HepG2 (cell line): Measurements from ENCODE around the gene SERTAD1. TPM values are rescaled to one million over a fixed set of nuclear protein-coding genes. Genes with fewer than 3 reads are reported as not detected.

Experiments used
- ATAC-seq: fragments of 200-7000 bp; cut with Tn5 transposase; 3 replicates; pipeline ENCODE4 v1.9.1; 2020; ENCODE audit warnings: mild to moderate bottlenecking, moderate library complexity
- BruUV-seq: library from RNA; stranded (reverse); fragments of 400-500 nt; replicated peaks from 2 replicates; lab custom pipeline; 2021; lab: Mats Ljungman, UMichigan
- CTCF ChIA-PET: fragments of 300-600 bp; formaldehyde crosslinking; extraction: SDS; loops from one replicate; lab custom pipeline; 2021; ENCODE audit warnings: low total read pairs, inconsistent platforms, low intra/inter-chr PET ratio; lab: Yijun Ruan, JAX
- POLR2A ChIA-PET: fragments of 350-600 bp; sonication (Branson Sonifier 250); formaldehyde crosslinking; loops from one replicate; lab custom pipeline; 2020; ENCODE audit warnings: antibody characterized with exemption, inconsistent platforms; lab: Yijun Ruan, JAX
- DNase-seq: peaks from one replicate; pipeline ENCODE4 v3.0.0-alpha.2; 2015; ENCODE audit warnings: low spot score
- FAIRE-seq: peaks from 3 replicates; lab custom pipeline; 2011; peaks lifted over from hg19 to GRCh38; lab: Jason Lieb, UNC
- H2AFZ ChIP-seq: one replicate; pipeline ENCODE4 v1.6.1; 2011; ENCODE audit warnings: low read length, inconsistent platforms
- H3K27ac ChIP-seq: fragments of 300-600 bp; 3 replicates; pipeline ENCODE4 v1.8.0; 2011; ENCODE audit warnings: mixed run types, mild to moderate bottlenecking, mixed read lengths, low read length, inconsistent platforms; ENCODE audit not compliant: insufficient read depth; ENCODE audit errors: extremely low read length
- H3K27me3 ChIP-seq, 2 experiments: fragments of 200-600 bp in 1 of 2; 2 replicates in 1 of 2; 3 replicates in 1 of 2; pipeline versions ENCODE4 v1.6.0 to v1.8.0; 2011; ENCODE audit warnings: low read length in 2 of 2, mild to moderate bottlenecking in 2 of 2, moderate library complexity in 2 of 2, inconsistent platforms in 1 of 2; ENCODE audit not compliant: insufficient read depth in 2 of 2, control insufficient read depth in 1 of 2
- H3K36me3 ChIP-seq, 2 experiments: fragments of 200-600 bp in 1 of 2; replicated peaks in 1 of 2; 2 replicates in 1 of 2; 3 replicates in 1 of 2; pipeline versions ENCODE4 v1.5.1 to v1.8.0; 2011; ENCODE audit warnings: low read length in 2 of 2, inconsistent platforms in 1 of 2; ENCODE audit not compliant: insufficient read depth in 2 of 2, control insufficient read depth in 1 of 2
- H3K4me1 ChIP-seq: 2 replicates; pipeline ENCODE4 v1.5.1; 2012; ENCODE audit warnings: low read length, inconsistent platforms; ENCODE audit not compliant: insufficient read depth
- H3K4me2 ChIP-seq: 2 replicates; pipeline ENCODE4 v1.6.0; 2011; ENCODE audit warnings: low read depth, low read length, inconsistent platforms
- H3K4me3 ChIP-seq, 3 experiments: fragments of 200-600 bp in 1 of 3; sonication (generic), shearing (Covaris generic) in 1 of 3; replicated peaks in 1 of 3; 2 replicates each; pipeline ENCODE4 v1.5.1; 2011 to 2016; ENCODE audit warnings: low read length in 3 of 3, inconsistent platforms in 2 of 3, low read depth in 2 of 3, mild to moderate bottlenecking in 2 of 3, control low read depth in 1 of 3, mixed read lengths in 1 of 3; ENCODE audit not compliant: insufficient read depth in 1 of 3
- H3K79me2 ChIP-seq: one replicate; pipeline ENCODE4 v1.6.1; 2011; ENCODE audit warnings: low read length, inconsistent platforms; ENCODE audit not compliant: insufficient read depth
- H3K9ac ChIP-seq: 2 replicates; pipeline ENCODE4 v1.6.0; 2011; ENCODE audit warnings: mild to moderate bottlenecking, low read depth, low read length, inconsistent platforms; ENCODE audit not compliant: insufficient read depth
- H3K9me3 ChIP-seq: 2 replicates; pipeline ENCODE4 v1.5.1; 2012; ENCODE audit warnings: mild to moderate bottlenecking, low read length
- H4K20me1 ChIP-seq: 2 replicates; pipeline ENCODE4 v1.6.0; 2011; ENCODE audit warnings: inconsistent platforms, mild to moderate bottlenecking, low read length, moderate library complexity; ENCODE audit not compliant: insufficient read depth
- AFF4 ChIP-seq: sonication (generic); formaldehyde crosslinking; IDR thresholded peaks from 2 replicates; pipeline ENCODE4 v1.4.0; 2020; ENCODE audit warnings: missing genetic modification reagents
- DR1 ChIP-seq: sonication (generic); formaldehyde crosslinking; IDR thresholded peaks from 2 replicates; pipeline ENCODE4 v1.8.0; 2021; ENCODE audit warnings: mild to moderate bottlenecking, missing genetic modification reagents, inconsistent platforms
- EP300 ChIP-seq, 3 experiments: sonication (generic) in 1 of 3; formaldehyde crosslinking in 1 of 3; IDR thresholded peaks; 2 replicates each; pipeline versions ENCODE4 v1.5.1 to v1.6.1; 2011 to 2020; ENCODE audit warnings: low read depth in 2 of 3, low read length in 2 of 3, borderline replicate concordance in 1 of 3, improper control_type of control experiment in 1 of 3, mild to moderate bottlenecking in 1 of 3, missing genetic modification reagents in 1 of 3, moderate library complexity in 1 of 3
- GTF2F1 ChIP-seq: fragments of 150-350 bp; IDR thresholded peaks from 2 replicates; pipeline ENCODE4 v1.6.1; 2014; ENCODE audit warnings: low read length
- HOXA3 ChIP-seq: sonication (generic); formaldehyde crosslinking; IDR thresholded peaks from 2 replicates; pipeline ENCODE4 v1.5.0; 2020; ENCODE audit warnings: missing genetic modification reagents
- IRF2 ChIP-seq: IDR thresholded peaks from 2 replicates; pipeline ENCODE4 v1.6.1; 2018; ENCODE audit warnings: missing genetic modification reagents, missing compliant biosample characterization
- KDM6A ChIP-seq: IDR thresholded peaks from 2 replicates; pipeline ENCODE4 v1.6.1; 2016; ENCODE audit warnings: low read depth
- NCOA5 ChIP-seq: sonication (generic); formaldehyde crosslinking; IDR thresholded peaks from 2 replicates; pipeline ENCODE4 v1.4.0; 2020; ENCODE audit warnings: missing genetic modification reagents
- NR2F2 ChIP-seq: IDR thresholded peaks from 2 replicates; pipeline ENCODE4 v1.6.1; 2012; ENCODE audit warnings: low read depth, inconsistent platforms, borderline replicate concordance
- RBAK ChIP-seq: sonication (generic); formaldehyde crosslinking; IDR thresholded peaks from 2 replicates; pipeline ENCODE4 v1.5.1; 2020; ENCODE audit warnings: mild to moderate bottlenecking, missing genetic modification reagents
- SP1 ChIP-seq, 2 experiments: fragments of 450-650 bp in 1 of 2; sonication (generic) in 1 of 2; formaldehyde crosslinking in 1 of 2; IDR thresholded peaks; 2 replicates each; pipeline versions ENCODE4 v1.4.0 to v1.6.1; 2016 to 2020; ENCODE audit warnings: missing genetic modification reagents in 1 of 2
- TEAD3 ChIP-seq: optimal IDR thresholded peaks from 2 replicates; pipeline ENCODE3; 2016; ENCODE audit warnings: borderline replicate concordance
- TOE1 ChIP-seq: sonication (generic); formaldehyde crosslinking; IDR thresholded peaks from 2 replicates; pipeline ENCODE4 v1.4.0; 2020; ENCODE audit warnings: mild to moderate bottlenecking, missing genetic modification reagents
- ZMYM3 ChIP-seq: sonication (generic); formaldehyde crosslinking; IDR thresholded peaks from 2 replicates; pipeline ENCODE4 v1.5.1; 2020; ENCODE audit warnings: mild to moderate bottlenecking, missing genetic modification reagents
- ZNF761 ChIP-seq: sonication (generic); formaldehyde crosslinking; conservative IDR thresholded peaks from 2 replicates; pipeline ENCODE4 v1.4.0; 2020; ENCODE audit warnings: mild to moderate bottlenecking, missing genetic modification reagents
- ZNF816 ChIP-seq: sonication (generic); formaldehyde crosslinking; IDR thresholded peaks from 2 replicates; pipeline ENCODE4 v1.8.0; 2022; ENCODE audit warnings: missing genetic modification reagents, mild to moderate bottlenecking, borderline replicate concordance
- ZSCAN31 ChIP-seq: sonication (generic); formaldehyde crosslinking; IDR thresholded peaks from 2 replicates; pipeline ENCODE4 v1.5.0; 2020; ENCODE audit warnings: low read depth, mild to moderate bottlenecking, missing genetic modification reagents
- WGBS: methylation state at CpG from one replicate; pipeline ENCODE4 v1.1.6; 2017; ENCODE audit warnings: low lambda C conversion rate; 5-methylcytosine and 5-hydroxymethylcytosine counted together
- in situ Hi-C: cut with HindIII; loops from 2 replicates; pipeline ENCODE4 v1.10.0; 2017; ENCODE audit warnings: low pct_unique_long_range_greater_than_20kb; ENCODE audit not compliant: extremely low pct_ligation_motif_present
- intact Hi-C: fragments of 100-400 bp; cut with micrococcal nuclease; formaldehyde crosslinking; loops from one replicate; pipeline ENCODE4 v1.10.0; 2022; ENCODE audit not compliant: unreplicated experiment
- polyA plus RNA-seq, 8 experiments: library from polyadenylated mRNA; depleted of rRNA in 3 of 8; stranded (reverse) in 7 of 8; unstranded in 1 of 8; fragments of >200 nt; fragmentation: Illumina TruSeq in 4 of 8; extraction: Trizol in 4 of 8; gene quantifications; 2 replicates each; pipeline versions ENCODE4 v1.2.1 to v1.2.3, GENCODE V29; 2011 to 2016; ENCODE audit warnings: low read depth in 4 of 8, missing spikeins in 1 of 8, mixed read lengths in 1 of 8; ENCODE audit not compliant: insufficient read depth in 1 of 8
- total RNA-seq, 5 experiments: library from RNA; depleted of rRNA; stranded (reverse); fragments of >200 nt; fragmentation: Illumina TruSeq; extraction: Trizol; gene quantifications; 2 replicates each; pipeline ENCODE4 v1.2.3, GENCODE V29; 2016; ENCODE audit warnings: low read depth in 1 of 5

Gene SERTAD1
- total and polyA plus RNA-seq, 2 of the 13 experiments (the other 11 are each of a cell fraction or from before 2014, with no cell fraction given): 4.3 to 4.5 TPM

GRCh38 chr19:40444000-40444824 is 18.4 kb upstream of the SERTAD1 start, which contains the start of gene SERTAD3 (continued):
- 0 out of 2 replicates have a peak, but pooled peaks have one; percentile 4 for TF ChIP-seq ZMYM3 (CRISPR knock-in tag)

- Histone ChIP-seq H3K9ac (peak overlapping the region; percentile 100), H3K4me2 (peak overlapping the region; percentile 97), H3K36me3 (peaks cover 9 to 25% of the 10 kb centered on the region in 2 experiments; a peak in 4 of 5 replicates), H2AFZ (no peak overlapping the region), H3K79me2 (peaks cover 27% of the 10 kb centered on the region), H3K4me1 (peaks cover 12% of the 10 kb centered on the region), H3K27ac (peak overlapping the region; percentile 98), H3K4me3 (peak overlapping the region; percentile 88 to 99 (median 92)), H4K20me1 (peaks cover 13% of the 10 kb centered on the region), H3K9me3 (no peaks in the 10 kb centered on the region), H3K27me3 (peaks cover 0 to 5% of the 10 kb centered on the region in 2 experiments; a peak in 1 of 5 replicates)
- peak; percentile 85 for ATAC-seq
- intact Hi-C loops: loop anchor here (1.0 to 5.0 kb wide), 2 partner anchors 10 to 1041 kb away; no protein-coding TSS in a partner anchor
- in situ Hi-C loops: no loop called here
- ChIA-PET POLR2A (interaction anchor here (0.9 to 4.6 kb wide), 14 partner anchors 10 to 335 kb away, joined by 3 to 80 read pairs (median 6); partner anchors contain the start of genes ACTMAP, BLVRB, C19orf47 and PLD3), CTCF (interaction anchor here (0.9 kb wide), 1 partner anchor 18 kb away, joined by 4 read pairs; the partner anchor contains the start of gene SERTAD1)
- no TSS peak for BruUV-seq
- DNase-seq: peak; percentile 99
- FAIRE-seq: peak; percentile 67
- 2% methylated on average over 35 of the region's 52 CpGs for WGBS
- TF ChIP-seq NCOA5 (CRISPR knock-in tag) (no peak), KDM6A (CRISPR knock-in tag) (no peak), IRF2 (CRISPR knock-in tag) (peak; percentile 72; the same call in 1 of the 2 replicates), NR2F2 (no peak), DR1 (CRISPR knock-in tag) (no peak), GTF2F1 (no peak), ZSCAN31 (CRISPR knock-in tag) (no peak), HOXA3 (CRISPR knock-in tag) (peak; percentile 76; the same call in 1 of the 2 replicates), RBAK (no peak), AFF4 (CRISPR knock-in tag) (no peak), EP300 (IDR thresholded peaks at IDR 0.05; ENCODE audit: low read depth in 2 of 2, low read length in 2 of 2) (peak in 1 of 2 experiments; percentile 47; a peak in 1 of 4 replicates), EP300 (CRISPR knock-in tag; IDR thresholded peaks at IDR 0.05; ENCODE audit: borderline replicate concordance) (no peak), SP1 (IDR thresholded peaks at IDR 0.05) (no peak), SP1 (CRISPR knock-in tag; IDR thresholded peaks at IDR 0.05) (peak; percentile 85), ZNF816 (no peak), ZNF761 (CRISPR knock-in tag) (no peak), TEAD3 (CRISPR knock-in tag) (peak; percentile 47), TOE1 (CRISPR knock-in tag) (no peak)
These were observed 17.6 kb upstream of the SERTAD1 start for GRCh38 chr19:40443131-40443999.
